Measurements from ENCODE around the gene COMMD3.
A peak's percentile ranks its signal among the peaks of the same experiment; 100 is the strongest.

COMMD3 gene

GRCh38 chr10:22344249-22344648, 28.1 kb downstream of the COMMD3 start:
- peaks cover 3 to 6% of the 10 kb centered on the region in 2 donors for H3K4me1 ChIP-seq (ENCODE audit: control insufficient read depth in 2 of 2, insufficient read depth in 1 of 2, low read depth in 1 of 2, low read length in 2 of 2)
- no peak overlapping the region for H4K91ac ChIP-seq (ENCODE audit: low read depth, low read length, poor library complexity)
- no peak overlapping the region for H3K4me3 ChIP-seq (ENCODE audit: low read length in 2 of 2)
- no peak overlapping the region for H2BK120ac ChIP-seq (ENCODE audit: low read depth, low read length)
- no peak for DNase-seq (ENCODE audit: low spot score)
- no peak overlapping the region for H2BK15ac ChIP-seq (ENCODE audit: low read length)
- H3K79me1 ChIP-seq (ENCODE audit: low read depth, low read length) = no peaks in the 10 kb centered on the region
- H2BK5ac ChIP-seq (ENCODE audit: low read length) = no peak overlapping the region
- no peaks in the 10 kb centered on the region for H3K36me3 ChIP-seq (replicated peaks in 1 of 2; ENCODE audit: control insufficient read depth in 2 of 2, insufficient read depth in 2 of 2, low read length in 2 of 2)
- no peak overlapping the region for H2AFZ ChIP-seq (ENCODE audit: low read length)
- peaks cover 0 to 12% of the 10 kb centered on the region in 2 donors for H3K9me3 ChIP-seq (replicated peaks in 1 of 2; ENCODE audit: control insufficient read depth in 2 of 2, insufficient read depth in 1 of 2, low read depth in 1 of 2, low read length in 2 of 2)
- no CpG with 5 or more reads among the region's 1 CpG for WGBS, 2 donors (ENCODE audit: extremely low coverage in 2 of 2, insufficient read length in 2 of 2, insufficient replicate concordance in 1 of 2)
- H3K4ac ChIP-seq (ENCODE audit: low read length) = no peak overlapping the region
- H3K27ac ChIP-seq (replicated peaks; ENCODE audit: low read length) = no peak overlapping the region
- no peak overlapping the region for H2AK5ac ChIP-seq (ENCODE audit: low read depth, low read length)
- H3K14ac ChIP-seq (ENCODE audit: low read length) = no peak overlapping the region
- H3K4me2 ChIP-seq (ENCODE audit: insufficient read depth, low read length, poor library complexity, severe bottlenecking) = no peak overlapping the region
- no peak overlapping the region for H2BK12ac ChIP-seq (ENCODE audit: low read length)
- H3K18ac ChIP-seq (ENCODE audit: low read length) = no peak overlapping the region
- H3K9ac ChIP-seq (ENCODE audit: low read depth, low read length, poor library complexity) = no peak overlapping the region
- no peak overlapping the region for H4K8ac ChIP-seq (ENCODE audit: low read depth, low read length)
- H3K23ac ChIP-seq (ENCODE audit: low read depth, low read length, poor library complexity) = no peak overlapping the region
- peaks cover 17 to 88% (median 45%) of the 10 kb centered on the region in 3 experiments for H3K27me3 ChIP-seq (ENCODE audit: control insufficient read depth in 3 of 3, insufficient read depth in 3 of 3, low read depth in 1 of 3, low read length in 3 of 3)

GRCh38 chr10:22344781-22345300, 28.7 kb downstream of the COMMD3 start:
- Histone ChIP-seq H2AFZ (ENCODE audit: low read length) (peak overlapping the region; percentile 84), H4K8ac (ENCODE audit: low read depth, low read length) (no peak overlapping the region), H3K14ac (ENCODE audit: low read length) (peak overlapping the region; percentile 76), H2BK5ac (ENCODE audit: low read length) (peak overlapping the region; percentile 93), H2BK12ac (ENCODE audit: low read length) (no peak overlapping the region), H2BK15ac (ENCODE audit: low read length) (peak overlapping the region; percentile 67), H2AK5ac (ENCODE audit: low read depth, low read length) (no peak overlapping the region), H3K36me3 (replicated peaks in 1 of 2; ENCODE audit: control insufficient read depth in 2 of 2, insufficient read depth in 2 of 2, low read length in 2 of 2) (no peaks in the 10 kb centered on the region), H3K79me1 (ENCODE audit: low read depth, low read length) (no peaks in the 10 kb centered on the region), H3K9ac (ENCODE audit: low read depth, low read length, poor library complexity) (no peak overlapping the region), H3K4me2 (ENCODE audit: insufficient read depth, low read length, poor library complexity, severe bottlenecking) (peak overlapping the region; percentile 62), H3K4ac (ENCODE audit: low read length) (no peak overlapping the region), H3K4me1 (ENCODE audit: control insufficient read depth in 2 of 2, insufficient read depth in 1 of 2, low read depth in 1 of 2, low read length in 2 of 2) (peaks cover 3 to 6% of the 10 kb centered on the region in 2 donors), H3K4me3 (ENCODE audit: low read length in 2 of 2) (peak overlapping the region; percentile 9 to 77), H3K27ac (replicated peaks; ENCODE audit: low read length) (no peak overlapping the region), H4K91ac (ENCODE audit: low read depth, low read length, poor library complexity) (no peak overlapping the region), H3K27me3 (ENCODE audit: control insufficient read depth in 3 of 3, insufficient read depth in 3 of 3, low read depth in 1 of 3, low read length in 3 of 3) (peaks cover 17 to 88% (median 44%) of the 10 kb centered on the region in 3 experiments), H3K23ac (ENCODE audit: low read depth, low read length, poor library complexity) (peak overlapping the region; percentile 47), H3K9me3 (replicated peaks in 1 of 2; ENCODE audit: control insufficient read depth in 2 of 2, insufficient read depth in 1 of 2, low read depth in 1 of 2, low read length in 2 of 2) (peaks cover 0 to 12% of the 10 kb centered on the region in 2 donors), H2BK120ac (ENCODE audit: low read depth, low read length) (no peak overlapping the region), H3K18ac (ENCODE audit: low read length) (peak overlapping the region; percentile 91)
- peak; percentile 12 for DNase-seq (ENCODE audit: low spot score)
- WGBS, 2 donors (ENCODE audit: extremely low coverage in 2 of 2, insufficient read length in 2 of 2, insufficient replicate concordance in 1 of 2) = no CpG with 5 or more reads among the region's 26 CpGs

GRCh38 chr10:22345301-22346095, 29.3 kb downstream of the COMMD3 start, which contains the start of gene SPAG6:
TSS of gene SPAG6 (plus strand) at chr10:22345496. CDS start at chr10:22345612, 116 bp downstream.
- H3K4me2 ChIP-seq (ENCODE audit: insufficient read depth, low read length, poor library complexity, severe bottlenecking) = peak within 1 kb of the TSS; percentile 62
- H2AK5ac ChIP-seq (ENCODE audit: low read depth, low read length) = peak within 1 kb of the TSS; percentile 27
- peaks cover 17 to 92% (median 43%) of the 10 kb centered on the region in 3 experiments for H3K27me3 ChIP-seq (ENCODE audit: control insufficient read depth in 3 of 3, insufficient read depth in 3 of 3, low read depth in 1 of 3, low read length in 3 of 3)
- peak within 1 kb of the TSS; percentile 58 for H2BK12ac ChIP-seq (ENCODE audit: low read length)
- H3K4me1 ChIP-seq (ENCODE audit: control insufficient read depth in 2 of 2, insufficient read depth in 1 of 2, low read depth in 1 of 2, low read length in 2 of 2) = peaks cover 0 to 4% of the 10 kb centered on the region in 2 donors
- no peak within 1 kb of the TSS for H4K8ac ChIP-seq (ENCODE audit: low read depth, low read length)
- H3K36me3 ChIP-seq (replicated peaks in 1 of 2; ENCODE audit: control insufficient read depth in 2 of 2, insufficient read depth in 2 of 2, low read length in 2 of 2) = no peaks in the 10 kb centered on the region
- H3K27ac ChIP-seq (replicated peaks; ENCODE audit: low read length) = no peak within 1 kb of the TSS
- H3K4ac ChIP-seq (ENCODE audit: low read length) = no peak within 1 kb of the TSS
- H3K18ac ChIP-seq (ENCODE audit: low read length) = peak within 1 kb of the TSS; percentile 91
- no peak within 1 kb of the TSS for H4K91ac ChIP-seq (ENCODE audit: low read depth, low read length, poor library complexity)
- H3K23ac ChIP-seq (ENCODE audit: low read depth, low read length, poor library complexity) = peak within 1 kb of the TSS; percentile 47
- WGBS, 2 donors (ENCODE audit: extremely low coverage in 2 of 2, insufficient read length in 2 of 2, insufficient replicate concordance in 1 of 2) = no CpG with 5 or more reads among the region's 83 CpGs
- H3K9me3 ChIP-seq (replicated peaks in 1 of 2; ENCODE audit: control insufficient read depth in 2 of 2, insufficient read depth in 1 of 2, low read depth in 1 of 2, low read length in 2 of 2) = peaks cover 0 to 12% of the 10 kb centered on the region in 2 donors
- peak within 1 kb of the TSS; percentile 76 for H3K14ac ChIP-seq (ENCODE audit: low read length)
- DNase-seq (ENCODE audit: low spot score) = peak; percentile 51
- H3K9ac ChIP-seq (ENCODE audit: low read depth, low read length, poor library complexity) = peak within 1 kb of the TSS; percentile 30
- peak within 1 kb of the TSS; percentile 67 for H2BK15ac ChIP-seq (ENCODE audit: low read length)
- H2BK5ac ChIP-seq (ENCODE audit: low read length) = peak within 1 kb of the TSS; percentile 93
- H3K79me1 ChIP-seq (ENCODE audit: low read depth, low read length) = no peaks in the 10 kb centered on the region
- peak within 1 kb of the TSS; percentile 84 for H2AFZ ChIP-seq (ENCODE audit: low read length)
- no peak within 1 kb of the TSS for H2BK120ac ChIP-seq (ENCODE audit: low read depth, low read length)
- peak within 1 kb of the TSS; percentile 9 to 77 for H3K4me3 ChIP-seq (ENCODE audit: low read length in 2 of 2)

- Histone ChIP-seq H2AK5ac (ENCODE audit: low read depth, low read length) (no peak overlapping the region), H2BK5ac (ENCODE audit: low read length) (no peak overlapping the region), H3K9ac (ENCODE audit: low read depth, low read length, poor library complexity) (no peak overlapping the region), H3K9me3 (replicated peaks in 1 of 2; ENCODE audit: control insufficient read depth in 2 of 2, insufficient read depth in 1 of 2, low read depth in 1 of 2, low read length in 2 of 2) (peaks cover 0 to 12% of the 10 kb centered on the region in 2 donors), H3K27me3 (ENCODE audit: control insufficient read depth in 3 of 3, insufficient read depth in 3 of 3, low read depth in 1 of 3, low read length in 3 of 3) (peaks cover 17 to 98% (median 42%) of the 10 kb centered on the region in 3 experiments), H3K18ac (ENCODE audit: low read length) (no peak overlapping the region), H3K27ac (replicated peaks; ENCODE audit: low read length) (no peak overlapping the region), H3K14ac (ENCODE audit: low read length) (no peak overlapping the region), H3K4ac (ENCODE audit: low read length) (no peak overlapping the region), H3K4me2 (ENCODE audit: insufficient read depth, low read length, poor library complexity, severe bottlenecking) (no peak overlapping the region), H3K36me3 (replicated peaks in 1 of 2; ENCODE audit: control insufficient read depth in 2 of 2, insufficient read depth in 2 of 2, low read length in 2 of 2) (no peaks in the 10 kb centered on the region), H3K79me1 (ENCODE audit: low read depth, low read length) (no peaks in the 10 kb centered on the region), H2BK12ac (ENCODE audit: low read length) (no peak overlapping the region), H2BK120ac (ENCODE audit: low read depth, low read length) (no peak overlapping the region), H3K4me1 (ENCODE audit: control insufficient read depth in 2 of 2, insufficient read depth in 1 of 2, low read depth in 1 of 2, low read length in 2 of 2) (peaks cover 0 to 4% of the 10 kb centered on the region in 2 donors), H3K4me3 (ENCODE audit: low read length in 2 of 2) (no peak overlapping the region), H4K91ac (ENCODE audit: low read depth, low read length, poor library complexity) (no peak overlapping the region), H2AFZ (ENCODE audit: low read length) (peak overlapping the region; percentile 84), H4K8ac (ENCODE audit: low read depth, low read length) (no peak overlapping the region), H2BK15ac (ENCODE audit: low read length) (no peak overlapping the region), H3K23ac (ENCODE audit: low read depth, low read length, poor library complexity) (no peak overlapping the region)
- peak; percentile 14 for DNase-seq (ENCODE audit: low spot score)
- WGBS, 2 donors (ENCODE audit: extremely low coverage in 2 of 2, insufficient read length in 2 of 2, insufficient replicate concordance in 1 of 2) = no CpG with 5 or more reads among the region's 8 CpGs
Observed at GRCh38 chr10:22346096-22346661, 30.0 kb downstream of the COMMD3 start.

Measured in neuronal stem cell (in vitro differentiated cells).